ENCODE measurements around the gene NECAB2. TPM values are rescaled to one million over a fixed set of nuclear protein-coding genes. Genes with fewer than 3 reads are reported as not detected.
"Not testable (repeated sequence)": the region's sequence is repeated elsewhere in the genome, so short reads cannot be mapped to it uniquely, and the experiment has no call there.

The NECAB2 gene
- total RNA-seq, 1 donor from 2014 or later, result not detected

DNA sequence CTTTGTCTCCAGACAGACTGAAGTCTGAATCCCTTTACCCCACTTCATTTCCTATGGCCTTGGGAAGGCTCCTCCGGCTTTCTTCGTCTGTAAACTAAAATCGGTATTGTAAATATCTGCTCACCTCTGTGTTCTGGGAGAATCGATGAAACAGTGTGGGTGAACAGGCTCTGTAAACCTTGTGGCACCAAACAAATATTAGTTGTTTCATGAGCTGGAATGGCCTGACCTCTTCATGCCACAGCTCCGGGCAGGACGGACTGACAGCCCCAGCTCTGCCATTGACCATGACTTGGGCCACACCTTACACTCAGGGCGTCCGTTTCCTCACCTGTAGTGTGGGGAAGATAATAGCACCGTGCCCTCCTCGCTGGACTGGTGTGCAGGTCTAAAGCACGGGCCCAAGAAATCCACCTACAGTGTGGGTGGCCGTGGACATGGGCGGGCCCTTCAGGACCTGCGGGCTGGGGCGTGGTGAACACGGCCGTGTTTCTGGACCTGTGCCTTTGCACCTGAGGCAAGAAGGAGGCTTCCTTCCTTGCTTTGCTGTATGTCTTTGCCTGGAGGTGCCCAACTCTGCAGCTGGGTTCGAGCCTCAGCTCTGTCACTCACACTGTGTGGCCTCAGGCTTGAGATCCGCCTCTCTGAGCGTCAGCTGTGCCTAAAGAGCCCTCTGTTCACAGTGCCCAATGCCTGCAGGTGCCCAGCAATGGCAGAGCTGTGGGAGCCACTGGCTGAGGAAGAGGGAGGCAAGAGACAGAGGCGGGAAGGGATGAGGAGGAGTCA lies 21.1 kb upstream of the NECAB2 start:
- no peaks in the 10 kb centered on the region for H3K36me3 ChIP-seq

GRCh38 chr16:83947642-83948234 lies 20.3 kb upstream of the NECAB2 start:
- Histone ChIP-seq H3K36me3 (no peaks in the 10 kb centered on the region), H3K27ac (no peak overlapping the region), H3K9me3 (no peaks in the 10 kb centered on the region), H3K4me3 (no peak overlapping the region), H3K27me3 (no peaks in the 10 kb centered on the region), H3K4me1 (peaks cover 5% of the 10 kb centered on the region)
- TF ChIP-seq CTCF (IDR thresholded peaks at IDR 0.05) (no peak), POLR2A (IDR thresholded peaks at IDR 0.05) (no peak), POLR2AphosphoS5 (IDR thresholded peaks at IDR 0.05; ENCODE audit: insufficient read depth in 1 of 2, low read depth in 1 of 2) (no peak)
- intact Hi-C loops (cut with DNase I), result no loop called here
- no peak for DNase-seq (ENCODE audit: extremely low spot score in 2 of 2)

More for the DNA sequence above, 21.1 kb upstream of the NECAB2 start:
- DNase-seq (ENCODE audit: extremely low spot score in 2 of 2), result no peak
- Histone ChIP-seq H3K4me3 (no peak overlapping the region), H3K4me1 (no peaks in the 10 kb centered on the region), H3K27me3 (no peaks in the 10 kb centered on the region), H3K9me3 (no peaks in the 10 kb centered on the region), H3K27ac (no peak overlapping the region)
- intact Hi-C loops (cut with DNase I), result no loop called here
- TF ChIP-seq POLR2A (IDR thresholded peaks at IDR 0.05) (no peak), POLR2AphosphoS5 (IDR thresholded peaks at IDR 0.05; ENCODE audit: insufficient read depth in 1 of 2, low read depth in 1 of 2) (no peak), CTCF (IDR thresholded peaks at IDR 0.05) (no peak)

GRCh38 chr16:83948914-83949723 lies 18.9 kb upstream of the NECAB2 start:
- DNase-seq (ENCODE audit: extremely low spot score in 2 of 2), result no peak
- H3K27me3 ChIP-seq, result no peaks in the 10 kb centered on the region
- H3K27ac ChIP-seq, result no peak overlapping the region
- H3K9me3 ChIP-seq, result no peaks in the 10 kb centered on the region
- no peak overlapping the region for H3K4me3 ChIP-seq
- intact Hi-C loops (cut with DNase I), result no loop called here
- peaks cover 19% of the 10 kb centered on the region for H3K4me1 ChIP-seq
- TF ChIP-seq POLR2A (IDR thresholded peaks at IDR 0.05), result no peak
- no peak for TF ChIP-seq POLR2AphosphoS5 (IDR thresholded peaks at IDR 0.05; ENCODE audit: insufficient read depth in 1 of 2, low read depth in 1 of 2)
- no peak for TF ChIP-seq CTCF (IDR thresholded peaks at IDR 0.05)
- H3K36me3 ChIP-seq, result no peaks in the 10 kb centered on the region

DNA sequence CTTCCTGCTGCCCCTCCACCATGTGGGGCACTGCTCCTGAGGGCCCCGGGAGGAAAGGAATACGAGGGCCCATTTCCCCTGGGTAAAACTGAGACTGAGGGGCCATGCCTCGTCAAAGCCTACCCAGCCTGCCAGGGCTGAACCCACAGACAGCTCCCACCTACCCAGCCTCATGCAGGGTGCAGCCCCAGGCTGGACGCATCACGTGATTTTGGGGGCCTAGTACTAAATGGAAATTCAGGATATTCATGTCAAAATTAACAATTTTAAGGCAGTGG lies 18.4 kb upstream of the NECAB2 start:
- Histone ChIP-seq H3K4me1 (peaks cover 24% of the 10 kb centered on the region), H3K4me3 (no peak overlapping the region), H3K27ac (no peak overlapping the region), H3K9me3 (no peaks in the 10 kb centered on the region), H3K27me3 (no peaks in the 10 kb centered on the region), H3K36me3 (no peaks in the 10 kb centered on the region)
- DNase-seq (ENCODE audit: extremely low spot score in 2 of 2), result no peak
- no peak for TF ChIP-seq POLR2A (IDR thresholded peaks at IDR 0.05)
- no peak for TF ChIP-seq CTCF (IDR thresholded peaks at IDR 0.05)
- no peak for TF ChIP-seq POLR2AphosphoS5 (IDR thresholded peaks at IDR 0.05; ENCODE audit: insufficient read depth in 1 of 2, low read depth in 1 of 2)
- intact Hi-C loops (cut with DNase I), result loop anchor here (10.0 kb wide), 1 partner anchor 225 kb away; no protein-coding TSS in a partner anchor

- intact Hi-C loops (cut with DNase I), result loop anchor here (10.0 kb wide), 1 partner anchor 224 kb away; no protein-coding TSS in a partner anchor
- H3K9me3 ChIP-seq; H3K4me3 ChIP-seq; H3K36me3 ChIP-seq; H3K27ac ChIP-seq; H3K27me3 ChIP-seq; DNase-seq (ENCODE audit: extremely low spot score in 2 of 2): not testable (repeated sequence)
- H3K4me1 ChIP-seq, result peaks cover 31% of the 10 kb centered on the region
Observed at GRCh38 chr16:83950862-83951399, 17.1 kb upstream of the NECAB2 start.

All from vagina (tissue), 2 donors.